Suprapubic skin (tissue), 3 donors: ENCODE data around the gene CDCA5.

Experiments
- CTCF ChIP-seq, 2 donors: fragments of 200-600 bp in 1 of 2; fragments of 450-650 bp in 1 of 2; sonication (generic) in 1 of 2; IDR thresholded peaks; one replicate each; pipeline ENCODE4 v1.5.1; 2016 to 2019; ENCODE audit warnings: antibody characterized with exemption in 2 of 2, mild to moderate bottlenecking in 1 of 2, moderate library complexity in 1 of 2
- POLR2AphosphoS5 ChIP-seq, 3 donors: sonication (generic); formaldehyde crosslinking; IDR thresholded peaks; one replicate each; pipeline ENCODE4 v1.6.1; 2017; ENCODE audit warnings: antibody characterized with exemption in 3 of 3

GRCh38 chr11:65128182-65129145 lies 44.6 kb upstream of the CDCA5 start:
- TF ChIP-seq POLR2AphosphoS5 (IDR thresholded peaks at IDR 0.05) (no peak), CTCF (IDR thresholded peaks at IDR 0.05) (no peak)
